ENCODE results near the gene IL1RL1.

- TF ChIP-seq EZH2phosphoT487 (IDR thresholded peaks at IDR 0.05; ENCODE audit: low read depth, severe bottlenecking, unreplicated experiment), result no peak
- TF ChIP-seq CTCF (IDR thresholded peaks at IDR 0.05; ENCODE audit: poor library complexity), result no peak
- TF ChIP-seq EZH2 (IDR thresholded peaks at IDR 0.05; ENCODE audit: borderline replicate concordance), result no peak
Observed at GRCh38 chr2:102269200-102269524, 42.2 kb upstream of the IL1RL1 start.
